Occipital lobe (tissue), 2 donors: ENCODE results near the gene ONECUT2. TPM values are rescaled to one million over a fixed set of nuclear protein-coding genes. Genes with fewer than 3 reads are reported as not detected.

Experiments
- DNase-seq: peaks from one replicate; lab custom pipeline; 2025; lab: John Stamatoyannopoulos, UW
- total RNA-seq: library from RNA; depleted of rRNA; stranded (reverse); fragments of >200 nt; gene quantifications from one replicate; pipeline ENCODE4 v1.2.3, GENCODE V29; 2014

Gene ONECUT2
- total RNA-seq, 1 donor from 2014 or later = 0.78 TPM

DNA sequence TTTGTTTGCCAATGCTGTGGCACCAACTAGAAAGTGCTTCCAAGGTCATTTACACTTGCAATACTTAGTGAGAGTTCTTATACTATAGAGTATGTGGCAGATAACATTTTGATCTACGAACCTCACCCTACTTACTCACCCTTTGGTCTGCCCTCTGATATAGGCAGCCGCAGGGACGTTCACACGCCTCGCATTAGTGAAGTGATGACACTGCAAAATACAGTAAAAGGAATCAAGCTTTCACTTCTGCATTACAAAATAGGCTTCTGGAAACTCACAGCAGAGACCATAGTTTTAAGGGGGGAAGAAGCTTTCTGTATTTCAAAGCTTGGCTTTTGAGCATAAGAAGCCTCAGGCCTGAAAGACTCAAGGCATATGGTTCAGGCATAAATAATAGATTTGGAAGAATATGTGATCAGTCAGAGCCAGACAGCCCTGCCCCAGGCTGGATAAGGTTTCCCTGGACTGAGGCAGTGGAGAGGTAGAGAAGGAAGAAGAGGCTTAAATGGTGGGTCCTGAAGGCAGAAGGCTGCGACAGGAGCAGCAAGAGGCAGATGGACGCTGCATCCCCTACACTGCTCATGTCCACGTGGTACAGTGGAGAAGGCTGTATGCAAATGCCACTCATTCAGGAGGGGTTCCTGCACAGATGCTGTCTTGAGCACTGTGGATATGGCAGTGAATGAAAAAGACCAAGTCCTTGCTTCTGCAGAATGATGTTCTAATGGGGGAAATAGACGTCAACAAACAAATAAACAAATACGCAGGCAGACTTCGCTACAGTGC is 88.2 kb downstream of the ONECUT2 start:
- DNase-seq = no peak

DNA sequence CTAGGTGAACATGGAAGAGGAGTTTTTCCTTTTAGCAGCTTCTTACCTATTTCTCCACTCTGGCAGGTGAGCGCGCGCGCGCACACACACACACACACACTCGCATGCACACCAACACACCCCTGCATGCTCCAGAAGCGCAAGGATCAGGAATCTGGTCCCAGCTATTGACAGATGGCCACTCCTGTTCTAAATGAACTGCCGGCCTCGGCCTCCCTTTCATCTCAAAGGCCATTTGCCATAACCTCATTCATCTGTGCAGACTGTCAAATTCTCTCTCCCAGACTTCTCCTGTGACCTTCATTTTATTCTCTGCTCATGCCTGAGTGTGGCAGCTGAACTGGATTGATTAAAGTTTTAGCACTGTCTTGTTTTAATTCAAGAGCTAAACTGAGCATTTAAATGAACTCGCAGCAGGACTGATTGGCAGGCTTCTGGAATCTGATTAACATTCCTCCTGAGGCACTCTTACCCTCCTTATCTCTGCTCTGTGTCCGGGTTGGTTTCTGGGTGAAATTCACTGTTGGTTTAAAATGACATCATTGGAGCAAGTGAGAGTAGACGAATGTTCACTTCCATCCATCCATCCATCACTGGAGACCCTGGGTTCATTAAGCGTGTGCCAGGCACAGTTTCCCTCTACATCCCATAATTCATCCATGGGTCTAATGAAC is 92.5 kb downstream of the ONECUT2 start:
- no peak for DNase-seq

DNA sequence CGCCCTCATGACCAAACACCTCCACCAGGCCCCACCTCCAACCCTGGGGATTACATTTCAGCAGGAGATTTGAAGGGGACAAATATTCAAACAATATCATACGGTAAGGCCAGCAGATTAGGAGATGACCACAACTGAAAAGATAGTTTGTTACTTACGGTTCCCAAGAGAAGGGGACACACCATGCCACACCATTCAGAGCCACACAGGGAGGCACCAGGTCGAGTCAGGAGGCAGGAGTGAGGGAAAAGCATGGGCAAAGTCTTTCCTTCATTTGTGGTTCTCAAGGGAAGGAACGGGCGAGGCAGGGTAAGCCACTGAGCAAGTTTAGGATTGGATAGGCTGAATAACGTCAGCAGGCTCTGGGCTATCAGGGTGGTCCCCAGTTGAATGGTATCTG is 94.0 kb downstream of the ONECUT2 start:
- DNase-seq = no peak

DNA sequence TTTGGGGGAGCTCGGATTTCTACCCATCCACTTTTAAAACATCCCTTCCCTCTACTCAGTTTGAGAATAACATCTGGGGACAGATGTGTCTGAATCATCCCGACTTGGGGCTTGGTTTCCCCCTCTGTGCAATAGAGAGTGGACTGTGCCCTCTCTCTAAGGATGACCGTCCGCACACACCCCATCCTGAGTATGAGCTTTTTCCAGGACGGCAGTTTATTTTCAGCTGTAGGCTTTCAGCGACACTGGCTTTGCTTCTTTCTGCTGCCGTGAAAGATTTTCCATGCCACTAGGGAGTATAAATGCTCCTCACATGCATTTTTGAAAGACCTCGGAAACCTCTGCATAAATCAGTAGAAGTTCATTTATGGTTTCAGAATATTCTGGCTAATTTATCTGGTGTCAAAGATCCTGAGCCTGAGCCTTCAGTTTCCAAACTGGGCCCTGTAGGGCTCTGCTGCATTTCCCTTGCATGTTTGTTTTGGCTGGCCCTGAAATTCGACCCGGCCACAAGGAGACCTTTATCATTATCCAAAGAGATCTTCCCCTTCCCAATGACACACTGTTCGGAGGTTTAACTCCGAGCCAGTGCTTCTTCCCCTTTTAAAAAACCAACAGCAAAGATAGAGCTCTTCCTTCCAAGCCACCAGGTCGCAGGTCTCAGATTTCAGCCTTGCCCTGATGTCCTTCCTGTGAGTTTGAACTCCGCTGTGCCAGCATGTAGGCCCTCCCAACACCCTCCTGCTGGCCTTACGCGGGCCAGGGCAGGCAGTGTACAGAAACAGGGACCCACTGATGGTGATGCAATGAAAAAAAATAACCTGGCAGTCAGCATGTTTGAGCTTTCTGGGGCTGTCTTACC is 98.1 kb downstream of the ONECUT2 start:
- no peak for DNase-seq

DNA sequence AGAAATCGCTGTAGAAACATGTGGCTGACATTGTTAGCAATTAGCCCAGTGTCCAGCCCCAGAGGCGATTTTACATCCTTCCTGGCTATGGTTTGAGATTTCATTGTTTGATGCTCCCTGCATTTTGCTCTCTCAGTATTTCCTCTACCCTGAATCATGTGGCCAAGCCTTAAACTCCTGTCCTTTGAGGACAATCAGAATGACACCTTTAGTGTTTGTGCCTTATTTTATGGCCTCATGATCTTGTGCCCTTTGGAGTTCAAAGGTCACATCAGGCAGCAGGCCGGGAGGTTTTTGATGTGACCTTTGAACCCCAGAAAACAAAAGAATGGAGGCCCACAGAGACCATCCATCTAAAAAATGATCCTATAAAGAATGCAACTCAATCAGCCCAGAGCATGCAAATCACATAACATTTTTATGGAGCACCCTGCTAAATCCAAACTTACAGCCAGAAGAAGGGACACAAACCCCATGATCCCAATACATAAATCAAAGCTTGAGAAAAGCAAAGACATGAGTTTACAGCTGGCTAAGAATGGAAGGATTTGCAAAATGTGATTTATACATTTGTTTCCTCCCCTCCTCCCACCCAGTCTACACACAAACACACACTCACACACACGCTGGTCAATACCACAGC is 98.8 kb downstream of the ONECUT2 start:
- DNase-seq = no peak

DNA sequence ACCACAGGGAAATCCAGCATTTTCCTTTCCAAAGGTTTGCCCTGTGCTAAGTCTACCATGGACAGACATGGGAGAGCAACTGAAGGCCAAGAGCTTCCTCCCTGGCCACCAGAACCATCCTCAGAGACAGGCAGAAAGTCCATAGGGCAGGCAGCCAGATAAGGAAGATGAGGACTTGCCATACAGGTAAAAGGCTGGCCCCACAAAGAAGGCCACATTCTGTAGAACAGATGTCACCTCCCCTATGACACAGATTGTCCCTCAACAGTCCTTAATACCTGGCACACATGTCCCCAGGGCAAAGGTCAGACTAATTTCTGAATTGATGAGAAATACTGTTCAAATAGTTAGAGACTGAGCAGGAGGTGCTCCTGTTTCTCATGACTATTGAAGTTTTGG is 99.3 kb downstream of the ONECUT2 start:
- DNase-seq = no peak

DNA sequence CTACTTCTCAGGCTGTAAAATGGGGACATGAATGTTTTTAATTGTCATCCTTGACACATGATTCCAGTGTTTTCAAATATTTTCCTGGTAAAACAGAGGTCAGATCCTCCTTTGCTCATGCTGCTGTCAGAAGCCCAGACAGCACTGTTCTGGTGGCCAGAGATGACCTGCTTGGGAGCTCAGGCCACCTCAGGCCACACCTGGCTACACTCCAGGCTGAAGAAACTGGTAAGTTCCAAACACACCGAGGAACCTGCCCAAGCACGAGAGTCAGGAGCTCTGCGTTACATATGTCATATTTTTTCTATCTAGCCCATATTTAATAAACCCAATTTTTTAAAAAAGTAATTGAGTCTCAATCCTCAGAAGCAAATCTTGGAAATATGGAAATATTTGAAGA is 103.4 kb downstream of the ONECUT2 start:
- DNase-seq = no peak

DNA sequence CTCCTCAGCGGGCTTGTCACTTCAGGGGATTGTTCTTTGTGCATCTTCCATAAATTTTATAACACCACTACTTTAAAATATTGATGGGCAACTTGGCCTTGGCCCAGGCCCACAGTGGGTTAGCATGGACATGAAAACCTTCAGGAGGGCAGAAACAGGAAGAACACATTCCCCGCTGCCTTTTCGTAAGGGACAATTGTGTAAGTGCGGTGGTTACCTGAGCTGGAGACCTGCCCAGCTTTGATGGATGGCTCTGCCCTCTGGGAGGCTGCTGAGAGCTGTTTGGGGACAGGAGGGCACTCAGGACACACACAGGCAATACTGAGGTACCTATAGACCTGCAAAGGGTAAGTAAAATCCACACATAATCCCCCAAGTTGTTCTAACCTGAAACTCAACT is 104.5 kb downstream of the ONECUT2 start:
- DNase-seq = no peak

Other genes with a start within 250 kb of the ONECUT2 start
- 7.2 TPM for gene ST8SIA3, start 82.8 kb upstream of the ONECUT2 start, total RNA-seq
- gene FECH, start 151.3 kb downstream of the ONECUT2 start, total RNA-seq = 24.3 TPM
- 116 TPM for gene NARS1, start 186.5 kb downstream of the ONECUT2 start, total RNA-seq